ENCODE results near the gene COLEC12.

- TF ChIP-seq CTCF (optimal IDR thresholded peaks at IDR 0.05 in 1 of 3, IDR thresholded peaks at IDR 0.05 in 1 of 3, conservative IDR thresholded peaks at IDR 0.05 in 1 of 3; ENCODE audit: extremely low read depth in 1 of 3, insufficient read depth in 2 of 3, low read length in 3 of 3) (no peak), EZH2 (IDR thresholded peaks at IDR 0.05; ENCODE audit: low read length) (no peak)
These were observed 21.8 kb downstream of the COLEC12 start for GRCh38 chr18:478681-479080.

Measured in keratinocyte (primary cell).